HG03108 (cell line): ENCODE measurements around the gene COL6A2.
"Not testable (repeated sequence)": the region's sequence is repeated elsewhere in the genome, so short reads cannot be mapped to it uniquely, and the experiment has no call there.

Experiments used
- ATAC-seq: cut with Tn5 transposase; IDR thresholded peaks from one replicate; pipeline ENCODE4 v1.9.1; 2021; ENCODE audit warnings: moderate library complexity; ENCODE audit not compliant: unreplicated experiment

Gene COL6A2

GRCh38 chr21:46092811-46093667, 4.9 kb upstream of the COL6A2 start:
- no peak for ATAC-seq

GRCh38 chr21:46093668-46094400, 4.1 kb upstream of the COL6A2 start:
- ATAC-seq = no peak

GRCh38 chr21:46094401-46095082, 3.4 kb upstream of the COL6A2 start:
- ATAC-seq = no peak

- no peak for ATAC-seq
Measured at GRCh38 chr21:46095083-46095719, 2.7 kb upstream of the COL6A2 start.

- no peak for ATAC-seq
Measured at GRCh38 chr21:46095814-46096595, 1.9 kb upstream of the COL6A2 start.

- no peak for ATAC-seq
Measured at GRCh38 chr21:46096596-46097335, 1.1 kb upstream of the COL6A2 start.

- no peak for ATAC-seq
Measured at GRCh38 chr21:46098303-46099141, 610 bp downstream of the COL6A2 start.

- ATAC-seq = no peak
Measured at GRCh38 chr21:46099476-46099875, 1.6 kb downstream of the COL6A2 start.

- ATAC-seq = no peak
Measured at GRCh38 chr21:46100020-46100419, 2.1 kb downstream of the COL6A2 start.

GRCh38 chr21:46100426-46100825, 2.5 kb downstream of the COL6A2 start:
- no peak for ATAC-seq

- no peak for ATAC-seq
Measured at GRCh38 chr21:46100906-46101305, 3.0 kb downstream of the COL6A2 start.

GRCh38 chr21:46104104-46104503, 6.2 kb downstream of the COL6A2 start:
- no peak for ATAC-seq

- not testable (repeated sequence) for ATAC-seq
Measured at GRCh38 chr21:46107376-46107775, 9.5 kb downstream of the COL6A2 start.

GRCh38 chr21:46108827-46109312, 11.0 kb downstream of the COL6A2 start:
- ATAC-seq = no peak

- ATAC-seq = no peak
Measured at GRCh38 chr21:46109313-46110221, 11.7 kb downstream of the COL6A2 start.

- no peak for ATAC-seq
Measured at GRCh38 chr21:46110499-46111192, 12.7 kb downstream of the COL6A2 start.

- no peak for ATAC-seq
Measured at GRCh38 chr21:46111193-46111571, 13.3 kb downstream of the COL6A2 start.
